ENCODE measurements around the gene ST6GALNAC3. TPM values are rescaled to one million over a fixed set of nuclear protein-coding genes. Genes with fewer than 3 reads are reported as not detected.

ST6GALNAC3 gene
- total RNA-seq, 1 experiment from 2014 or later: 0.03 TPM

GRCh38 chr1:76218888-76219287 is 144.3 kb downstream of the ST6GALNAC3 start:
- no peaks in the 10 kb centered on the region for H3K4me1 ChIP-seq (ENCODE audit: control insufficient read depth, insufficient read depth, low read length)
- in situ Hi-C loops (cut with HindIII; ENCODE audit: low pct_unique_long_range_greater_than_20kb, low sequenced_read_pairs): no loop called here
- ChIA-PET POLR2A (no interaction called here), CTCF (no interaction called here)
- no peak for ATAC-seq
- TF ChIP-seq REST (IDR thresholded peaks at IDR 0.05; ENCODE audit: insufficient read depth in 1 of 2, low read depth in 2 of 2, low read length in 1 of 2) (no peak), POLR2AphosphoS5 (IDR thresholded peaks at IDR 0.05; ENCODE audit: low read depth, low read length) (no peak), CTCF (IDR thresholded peaks at IDR 0.05) (no peak), SIN3A (IDR thresholded peaks at IDR 0.05; ENCODE audit: borderline replicate concordance, insufficient read depth, low read depth, low read length) (no peak), TCF7L2 (IDR thresholded peaks at IDR 0.05; ENCODE audit: low read depth, low read length) (no peak)
- H3K27ac ChIP-seq (ENCODE audit: low read length): no peak overlapping the region
- no peak overlapping the region for H3K4me3 ChIP-seq (ENCODE audit: low read depth in 2 of 2, low read length in 2 of 2)
- intact Hi-C loops (cut with micrococcal nuclease; ENCODE audit: unreplicated experiment): no loop called here
- H3K9me3 ChIP-seq (ENCODE audit: control insufficient read depth, insufficient read depth, low read depth, low read length): no peaks in the 10 kb centered on the region
- H3K36me3 ChIP-seq (ENCODE audit: control insufficient read depth, insufficient read depth, low read length): no peaks in the 10 kb centered on the region
- BruUV-seq (replicated peaks): no TSS peak
- no peaks in the 10 kb centered on the region for H3K27me3 ChIP-seq (ENCODE audit: control insufficient read depth, insufficient read depth, low read length)
- no peak for DNase-seq (ENCODE audit: low read depth, low spot score)

GRCh38 chr1:76219366-76219818 is 144.8 kb downstream of the ST6GALNAC3 start:
- Histone ChIP-seq H3K36me3 (ENCODE audit: control insufficient read depth, insufficient read depth, low read length) (no peaks in the 10 kb centered on the region), H3K9me3 (ENCODE audit: control insufficient read depth, insufficient read depth, low read depth, low read length) (no peaks in the 10 kb centered on the region), H3K4me3 (ENCODE audit: low read depth in 2 of 2, low read length in 2 of 2) (no peak overlapping the region), H3K27ac (ENCODE audit: low read length) (no peak overlapping the region), H3K4me1 (ENCODE audit: control insufficient read depth, insufficient read depth, low read length) (no peaks in the 10 kb centered on the region), H3K27me3 (ENCODE audit: control insufficient read depth, insufficient read depth, low read length) (no peaks in the 10 kb centered on the region)
- CTCF ChIA-PET: no interaction called here
- DNase-seq (ENCODE audit: low read depth, low spot score): no peak
- POLR2A ChIA-PET: no interaction called here
- no TSS peak for BruUV-seq (replicated peaks)
- TF ChIP-seq SIN3A (IDR thresholded peaks at IDR 0.05; ENCODE audit: borderline replicate concordance, insufficient read depth, low read depth, low read length): no peak
- TF ChIP-seq TCF7L2 (IDR thresholded peaks at IDR 0.05; ENCODE audit: low read depth, low read length): no peak
- no peak for TF ChIP-seq POLR2AphosphoS5 (IDR thresholded peaks at IDR 0.05; ENCODE audit: low read depth, low read length)
- no peak for TF ChIP-seq CTCF (IDR thresholded peaks at IDR 0.05)
- no peak for TF ChIP-seq REST (IDR thresholded peaks at IDR 0.05; ENCODE audit: insufficient read depth in 1 of 2, low read depth in 2 of 2, low read length in 1 of 2)
- intact Hi-C loops (cut with micrococcal nuclease; ENCODE audit: unreplicated experiment): no loop called here
- in situ Hi-C loops (cut with HindIII; ENCODE audit: low pct_unique_long_range_greater_than_20kb, low sequenced_read_pairs): no loop called here
- no peak for ATAC-seq
